GM18505 (cell line): ENCODE results near the gene PHYKPL.

Experiments used
- ATAC-seq: cut with Tn5 transposase; IDR thresholded peaks from one replicate; pipeline ENCODE4 v1.9.1; 2021; ENCODE audit not compliant: unreplicated experiment
- POLR2A ChIP-seq: IDR thresholded peaks from 4 replicates; pipeline ENCODE4 v1.6.1; 2011; ENCODE audit warnings: borderline replicate concordance; ENCODE audit not compliant: insufficient read depth, insufficient read length; ENCODE audit errors: extremely low read depth

The PHYKPL gene

DNA sequence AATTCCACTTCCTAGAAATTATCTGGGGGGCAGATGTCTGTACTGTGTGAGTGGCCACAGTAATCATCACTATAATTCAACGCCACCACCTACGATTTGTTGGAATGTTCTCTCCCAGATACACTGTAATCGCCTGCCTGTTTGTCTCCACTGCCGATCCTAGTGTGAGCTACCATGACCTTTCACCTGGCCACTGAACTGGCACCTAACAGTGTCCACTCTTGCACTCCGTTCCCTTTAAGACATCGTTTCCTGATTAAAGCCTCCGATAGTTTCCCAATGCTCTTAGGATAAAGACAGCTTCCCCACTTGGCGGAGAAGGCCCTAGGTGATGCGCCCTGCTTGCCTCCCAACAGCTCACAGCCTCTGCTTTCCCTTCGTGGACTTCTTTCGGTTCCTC lies 4.0 kb downstream of the PHYKPL start:
- TF ChIP-seq POLR2A, result no peak
- no peak for ATAC-seq

- TF ChIP-seq POLR2A, result no peak
- no peak for ATAC-seq
Observed at GRCh38 chr5:178227929-178228328, 4.7 kb downstream of the PHYKPL start.

- no peak for ATAC-seq
- no peak for TF ChIP-seq POLR2A
Observed at GRCh38 chr5:178227138-178227659, 5.4 kb downstream of the PHYKPL start.

- no peak for ATAC-seq
Observed at GRCh38 chr5:178225174-178225573, 7.4 kb downstream of the PHYKPL start.

GRCh38 chr5:178224403-178224802 lies 8.2 kb downstream of the PHYKPL start:
- TF ChIP-seq POLR2A, result peak; percentile 12
- no peak for ATAC-seq

More at GRCh38 chr5:178225174-178225573, 7.4 kb downstream of the PHYKPL start:
- no peak for TF ChIP-seq POLR2A

- TF ChIP-seq POLR2A, result no peak
- no peak for ATAC-seq
Observed at GRCh38 chr5:178223828-178224335, 8.7 kb downstream of the PHYKPL start.

DNA sequence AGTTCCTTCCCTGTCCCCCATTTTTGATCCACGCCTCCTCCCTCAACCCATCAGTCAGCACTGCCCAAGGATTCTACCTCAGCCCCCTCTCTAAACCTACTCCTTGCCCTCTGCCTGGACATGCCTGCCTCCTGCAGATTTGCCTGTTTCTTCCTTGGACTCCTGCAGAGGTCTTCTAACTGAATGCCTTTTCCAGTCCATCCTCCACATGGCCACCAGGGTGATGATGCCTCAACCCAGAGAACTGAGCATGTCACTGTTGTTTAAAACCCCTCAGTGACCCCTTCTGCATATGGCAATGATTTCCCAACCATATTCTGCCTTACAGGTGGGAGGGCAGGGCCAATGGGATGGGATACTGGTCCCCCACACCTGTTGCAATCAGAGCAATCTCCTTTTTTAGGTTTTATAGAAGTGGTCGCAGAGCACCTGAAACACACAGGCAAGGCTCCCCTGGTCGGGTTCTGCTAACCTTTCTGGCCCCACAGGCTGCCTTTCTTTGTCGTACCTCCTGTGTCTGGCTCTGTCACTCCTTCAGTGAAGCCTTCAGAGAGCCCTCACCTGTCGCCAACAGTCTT lies 9.3 kb downstream of the PHYKPL start:
- no peak for TF ChIP-seq POLR2A
- ATAC-seq, result no peak

GRCh38 chr5:178222292-178222691 lies 10.3 kb downstream of the PHYKPL start:
- no peak for ATAC-seq
- no peak for TF ChIP-seq POLR2A

- TF ChIP-seq POLR2A, result no peak
- ATAC-seq, result no peak
Observed at GRCh38 chr5:178221853-178222252, 10.7 kb downstream of the PHYKPL start.

DNA sequence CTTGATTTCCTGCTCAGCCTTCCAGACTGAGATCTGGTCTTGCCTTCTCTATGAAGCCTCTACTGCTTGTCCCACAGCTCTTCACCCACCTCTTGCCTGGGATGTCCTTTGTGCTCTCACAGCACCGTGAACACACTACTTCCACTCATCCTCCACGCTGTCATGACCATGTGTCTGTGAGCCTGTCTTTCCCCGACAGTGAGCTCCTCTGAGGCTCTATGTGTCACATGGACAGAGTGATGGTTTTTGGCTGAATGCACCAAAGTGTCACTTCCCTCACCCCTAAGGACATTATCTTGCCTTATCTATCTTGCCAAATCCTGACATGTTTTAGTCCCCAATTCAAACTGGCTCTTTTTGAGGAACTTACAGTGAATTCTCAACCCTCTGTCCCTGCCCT lies 11.3 kb downstream of the PHYKPL start:
- peak; percentile 14 for TF ChIP-seq POLR2A
- no peak for ATAC-seq

DNA sequence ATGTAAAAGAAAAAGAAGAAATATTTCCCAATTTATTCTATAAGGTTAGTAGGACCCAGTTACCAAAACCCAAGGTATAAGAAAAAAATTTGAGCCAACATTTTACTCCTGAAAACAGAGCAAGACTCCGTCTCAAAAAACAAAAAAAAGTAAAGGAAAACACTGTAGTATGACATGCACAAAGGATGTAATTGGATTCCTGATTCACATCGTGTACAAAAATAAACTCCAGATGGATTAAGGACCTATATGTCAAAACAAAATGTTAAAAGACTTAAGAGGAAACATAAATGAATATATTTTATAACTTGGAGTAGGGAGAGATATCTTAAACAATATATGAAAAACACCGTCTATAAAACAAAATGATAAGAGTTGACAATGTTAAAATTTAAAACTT lies 13.8 kb downstream of the PHYKPL start:
- no peak for TF ChIP-seq POLR2A
- ATAC-seq, result no peak

DNA sequence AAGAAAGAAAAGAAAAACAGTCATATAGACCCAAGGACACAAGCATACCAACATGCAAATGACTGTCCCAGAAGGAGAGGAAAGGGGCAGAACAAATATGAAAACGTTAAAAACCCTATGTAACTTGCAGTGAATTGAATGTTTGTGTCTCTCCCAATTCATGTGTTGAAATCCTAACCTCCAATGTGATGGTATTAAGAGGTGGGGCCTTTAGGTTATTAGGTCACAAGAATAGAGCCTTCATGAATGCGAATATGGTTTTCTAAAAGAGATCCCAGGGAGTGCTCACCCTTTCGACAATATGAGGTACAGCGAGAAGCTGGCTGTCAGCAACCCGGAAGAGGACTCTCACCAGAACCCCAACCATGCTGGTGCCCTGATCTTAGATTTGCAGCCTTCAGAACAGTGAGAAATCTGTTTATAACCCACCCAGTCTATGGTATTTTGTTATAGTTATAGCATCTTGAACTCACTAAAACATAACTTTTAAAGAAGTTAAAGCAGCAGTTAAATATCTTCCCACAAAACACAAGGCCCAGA lies 14.3 kb downstream of the PHYKPL start:
- no peak for ATAC-seq
- no peak for TF ChIP-seq POLR2A

DNA sequence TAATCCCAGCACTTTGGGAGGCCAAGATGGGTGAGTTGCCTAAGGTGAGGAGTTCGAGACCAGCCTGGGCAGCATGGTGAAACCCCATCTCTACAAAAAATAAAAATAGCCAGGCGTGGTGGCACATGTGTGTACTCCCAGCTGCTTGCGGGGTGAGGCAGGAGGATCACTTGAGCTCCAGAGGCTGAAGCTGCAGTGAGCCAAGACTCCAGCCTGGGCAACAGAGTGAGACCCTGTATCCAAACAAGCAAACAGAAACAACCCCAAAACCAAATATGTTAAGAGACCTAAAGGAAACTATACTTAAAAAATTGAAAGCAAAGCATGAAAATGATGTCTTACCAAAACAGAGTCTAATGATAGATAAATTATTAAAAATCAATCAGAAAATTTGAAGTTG lies 15.8 kb downstream of the PHYKPL start:
- ATAC-seq, result no peak
- TF ChIP-seq POLR2A, result no peak

GRCh38 chr5:178216088-178216534 lies 16.5 kb downstream of the PHYKPL start:
- ATAC-seq, result no peak
- TF ChIP-seq POLR2A, result no peak
